ENCODE results near the gene RASA2.
A peak's percentile ranks its signal among the peaks of the same experiment; 100 is the strongest.
"Not testable (repeated sequence)": the region's sequence is repeated elsewhere in the genome, so short reads cannot be mapped to it uniquely, and the experiment has no call there.

Gene RASA2

GRCh38 chr3:141594357-141594756 lies 107.5 kb downstream of the RASA2 start:
- no peak for DNase-seq

GRCh38 chr3:141597931-141598330 lies 111.1 kb downstream of the RASA2 start:
- DNase-seq: no peak

GRCh38 chr3:141600331-141600730 lies 113.5 kb downstream of the RASA2 start:
- no peak for DNase-seq

- no peak for DNase-seq
These were observed 115.9 kb downstream of the RASA2 start for GRCh38 chr3:141602706-141603105.

GRCh38 chr3:141603473-141604035 lies 116.7 kb downstream of the RASA2 start:
- no peak for DNase-seq

GRCh38 chr3:141605883-141606282 lies 119.1 kb downstream of the RASA2 start:
- DNase-seq: no peak

- DNase-seq: no peak
These were observed 121.6 kb downstream of the RASA2 start for GRCh38 chr3:141608438-141608837.

GRCh38 chr3:141610939-141611338 lies 124.1 kb downstream of the RASA2 start:
- DNase-seq: no peak

GRCh38 chr3:141618103-141618910 lies 131.5 kb downstream of the RASA2 start:
- no peak for DNase-seq

- DNase-seq: no peak
These were observed 132.1 kb downstream of the RASA2 start for GRCh38 chr3:141618938-141619337.

- DNase-seq: no peak
These were observed 132.6 kb downstream of the RASA2 start for GRCh38 chr3:141619450-141619849.

- DNase-seq: no peak
These were observed 136.9 kb downstream of the RASA2 start for GRCh38 chr3:141623691-141624090.

GRCh38 chr3:141625506-141625905 lies 138.7 kb downstream of the RASA2 start:
- no peak for DNase-seq

GRCh38 chr3:141628334-141628733 lies 141.5 kb downstream of the RASA2 start:
- DNase-seq: not testable (repeated sequence)

GRCh38 chr3:141628868-141629441 lies 142.1 kb downstream of the RASA2 start:
- DNase-seq: peak; percentile 20

- DNase-seq: peak; percentile 62
These were observed 143.1 kb downstream of the RASA2 start for GRCh38 chr3:141629976-141630375.

- DNase-seq: no peak
These were observed 146.1 kb downstream of the RASA2 start for GRCh38 chr3:141632779-141633374.

GRCh38 chr3:141642215-141642614 lies 155.4 kb downstream of the RASA2 start:
- DNase-seq: peak; percentile 6

GRCh38 chr3:141643391-141643790 lies 156.6 kb downstream of the RASA2 start:
- DNase-seq: no peak

GRCh38 chr3:141643796-141644195 lies 157.0 kb downstream of the RASA2 start:
- no peak for DNase-seq

GRCh38 chr3:141644931-141645330 lies 158.1 kb downstream of the RASA2 start:
- DNase-seq: peak; percentile 83

- DNase-seq: peak; percentile 95
These were observed 160.1 kb downstream of the RASA2 start for GRCh38 chr3:141646760-141647561.

GRCh38 chr3:141647562-141647915 lies 160.7 kb downstream of the RASA2 start:
- DNase-seq: no peak

Measured in OCI-M1 (cell line).